PC-3 (cell line): ENCODE results near the gene GRIA2. TPM values are rescaled to one million over a fixed set of nuclear protein-coding genes. Genes with fewer than 3 reads are reported as not detected.

Experiments
- ATAC-seq: fragments of 200-7000 bp; cut with Tn5 transposase; 2 replicates; pipeline ENCODE4 v1.9.1; 2020; ENCODE audit warnings: mild to moderate bottlenecking, moderate library complexity
- BruUV-seq: library from RNA; stranded (reverse); fragments of 400-500 nt; replicated peaks from 2 replicates; lab custom pipeline; 2021; lab: Mats Ljungman, UMichigan
- CTCF ChIA-PET: fragments of 300-600 bp; sonication (Branson Sonifier 250); formaldehyde crosslinking; loops from one replicate; lab custom pipeline; 2022; ENCODE audit warnings: antibody characterized with exemption; lab: Charles Lee
- POLR2A ChIA-PET: fragments of 300-600 bp; sonication (Branson Sonifier 250); formaldehyde crosslinking; loops from one replicate; lab custom pipeline; 2022; ENCODE audit warnings: antibody characterized with exemption; ENCODE audit not compliant: unreplicated experiment; lab: Charles Lee
- DNase-seq: peaks from one replicate; pipeline ENCODE4 v3.0.0-alpha.2; 2015
- H2AFZ ChIP-seq: fragments of 300-600 bp; sonication (generic); 2 replicates; pipeline ENCODE4 v1.6.0; 2016; ENCODE audit warnings: antibody characterized with exemption, low read length
- H3F3A ChIP-seq: fragments of 300-600 bp; sonication (generic); one replicate; pipeline ENCODE4 v1.6.0; 2017; ENCODE audit warnings: antibody characterized with exemption, low read length, control low read depth, mild to moderate bottlenecking; ENCODE audit not compliant: unreplicated experiment
- H3K27ac ChIP-seq: fragments of 300-600 bp; sonication (generic); 2 replicates; pipeline ENCODE4 v1.5.1; 2016; ENCODE audit warnings: mild to moderate bottlenecking, low read length
- H3K27me3 ChIP-seq: fragments of 300-600 bp; sonication (generic); 2 replicates; pipeline ENCODE4 v1.6.1; 2016; ENCODE audit warnings: low read length, mixed read lengths
- H3K36me3 ChIP-seq: fragments of 300-600 bp; sonication (generic); 2 replicates; pipeline ENCODE4 v1.6.1; 2016; ENCODE audit warnings: low read depth, mixed run types, low read length, mixed read lengths
- H3K4me1 ChIP-seq: fragments of 300-600 bp; sonication (generic); 2 replicates; pipeline ENCODE4 v1.5.1; 2016; ENCODE audit warnings: low read length; ENCODE audit not compliant: insufficient read depth
- H3K4me2 ChIP-seq: fragments of 300-600 bp; sonication (generic); 2 replicates; pipeline ENCODE4 v1.6.0; 2016; ENCODE audit warnings: low read length
- H3K4me3 ChIP-seq: fragments of 300-600 bp; sonication (generic); 2 replicates; pipeline ENCODE4 v1.5.1; 2016; ENCODE audit warnings: mild to moderate bottlenecking, low read length, mixed read lengths
- H3K79me2 ChIP-seq: fragments of 300-600 bp; sonication (generic); 2 replicates; pipeline ENCODE4 v1.6.1; 2017; ENCODE audit warnings: low read length, mixed read lengths
- H3K9ac ChIP-seq: fragments of 300-600 bp; sonication (generic); 2 replicates; pipeline ENCODE4 v1.6.0; 2016; ENCODE audit warnings: mild to moderate bottlenecking, low read length
- H3K9me2 ChIP-seq: fragments of 300-600 bp; sonication (generic); replicated peaks from 2 replicates; pipeline ENCODE4 v1.6.1; 2016; ENCODE audit warnings: mixed run types, low read length, mixed read lengths
- H3K9me3 ChIP-seq: fragments of 300-600 bp; sonication (generic); 2 replicates; pipeline ENCODE4 v1.6.1; 2016; ENCODE audit warnings: low read length, mixed read lengths
- H4K20me1 ChIP-seq: fragments of 300-600 bp; sonication (generic); 2 replicates; pipeline ENCODE4 v1.6.1; 2016; ENCODE audit warnings: low read length, mixed read lengths
- CTCF ChIP-seq: fragments of 300-600 bp; sonication (generic); conservative IDR thresholded peaks from 2 replicates; pipeline ENCODE4 v1.5.1; 2017; ENCODE audit warnings: antibody characterized with exemption, low read depth, mild to moderate bottlenecking, low read length
- EZH2 ChIP-seq: fragments of 300-600 bp; sonication (generic); IDR thresholded peaks from one replicate; pipeline ENCODE4 v1.6.1; 2017; ENCODE audit warnings: antibody characterized with exemption, mild to moderate bottlenecking, low read length; ENCODE audit not compliant: unreplicated experiment
- EZH2phosphoT487 ChIP-seq: fragments of 300-600 bp; sonication (generic); IDR thresholded peaks from 2 replicates; pipeline ENCODE4 v1.6.1; 2018; ENCODE audit warnings: mild to moderate bottlenecking, antibody characterized with exemption, low read length, borderline replicate concordance
- intact Hi-C: fragments of 100-400 bp; cut with micrococcal nuclease; formaldehyde crosslinking; loops from 2 replicates; pipeline ENCODE4 v1.9.0; 2023
- total RNA-seq: library from RNA; depleted of rRNA; stranded (reverse); fragments of >200 nt; gene quantifications from 2 replicates; pipeline ENCODE4 v1.2.3, GENCODE V29; 2014

Gene GRIA2
- total RNA-seq, 1 experiment from 2014 or later = not detected

GRCh38 chr4:157265281-157265680, 44.8 kb downstream of the GRIA2 start:
- peak; percentile 72 for DNase-seq
- H3K4me2 ChIP-seq = no peak overlapping the region

GRCh38 chr4:157270108-157270507, 49.6 kb downstream of the GRIA2 start:
- no peak for TF ChIP-seq CTCF
- no peak for TF ChIP-seq EZH2
- no peak for TF ChIP-seq EZH2phosphoT487
- H3F3A ChIP-seq = no peaks in the 10 kb centered on the region
- H3K27me3 ChIP-seq = no peaks in the 10 kb centered on the region
- H2AFZ ChIP-seq = no peak overlapping the region
- H3K4me3 ChIP-seq = no peak overlapping the region
- no peak overlapping the region for H3K4me2 ChIP-seq
- no peaks in the 10 kb centered on the region for H3K9me3 ChIP-seq
- POLR2A ChIA-PET = no interaction called here
- H3K4me1 ChIP-seq = peaks cover 12% of the 10 kb centered on the region
- intact Hi-C loops = no loop called here
- H3K79me2 ChIP-seq = no peaks in the 10 kb centered on the region
- ATAC-seq (no peak), DNase-seq (no peak)
- no peak overlapping the region for H3K27ac ChIP-seq
- CTCF ChIA-PET = no interaction called here
- no peaks in the 10 kb centered on the region for H4K20me1 ChIP-seq
- no peak overlapping the region for H3K9ac ChIP-seq
- no peaks in the 10 kb centered on the region for H3K36me3 ChIP-seq
- BruUV-seq = no TSS peak
- no peaks in the 10 kb centered on the region for H3K9me2 ChIP-seq

More at GRCh38 chr4:157265281-157265680, 44.8 kb downstream of the GRIA2 start:
- Histone ChIP-seq H3K4me3 (no peak overlapping the region), H3K9me2 (no peaks in the 10 kb centered on the region), H3K9ac (no peak overlapping the region), H3K9me3 (no peaks in the 10 kb centered on the region), H3K27me3 (no peaks in the 10 kb centered on the region), H2AFZ (no peak overlapping the region), H3K4me1 (peaks cover 6% of the 10 kb centered on the region; the same call in 1 of the 2 replicates), H3K27ac (no peak overlapping the region), H4K20me1 (no peaks in the 10 kb centered on the region), H3F3A (no peaks in the 10 kb centered on the region), H3K36me3 (no peaks in the 10 kb centered on the region), H3K79me2 (no peaks in the 10 kb centered on the region)
- peak; percentile 70 for ATAC-seq
- ChIA-PET CTCF (no interaction called here), POLR2A (no interaction called here)
- BruUV-seq = no TSS peak
- TF ChIP-seq EZH2phosphoT487 (no peak), EZH2 (no peak), CTCF (no peak)
- intact Hi-C loops = no loop called here

- no TSS peak for BruUV-seq
- ChIA-PET POLR2A (no interaction called here), CTCF (no interaction called here)
Observed at GRCh38 chr4:157270552-157270951, 50.0 kb downstream of the GRIA2 start.

More at GRCh38 chr4:157270552-157270951, 50.0 kb downstream of the GRIA2 start:
- Histone ChIP-seq H3K27ac (no peak overlapping the region), H3K9me2 (no peaks in the 10 kb centered on the region), H3K27me3 (no peaks in the 10 kb centered on the region), H3K79me2 (no peaks in the 10 kb centered on the region), H3F3A (no peaks in the 10 kb centered on the region), H4K20me1 (no peaks in the 10 kb centered on the region), H3K9me3 (no peaks in the 10 kb centered on the region), H2AFZ (no peak overlapping the region), H3K4me1 (peaks cover 7% of the 10 kb centered on the region; the same call in 1 of the 2 replicates), H3K4me2 (no peak overlapping the region), H3K4me3 (no peak overlapping the region), H3K9ac (no peak overlapping the region), H3K36me3 (no peaks in the 10 kb centered on the region)
- intact Hi-C loops = no loop called here
- DNase-seq (no peak), ATAC-seq (no peak)
- TF ChIP-seq CTCF (no peak), EZH2phosphoT487 (no peak)
